Measurements from ENCODE around the gene CREG2. TPM values are rescaled to one million over a fixed set of nuclear protein-coding genes. Genes with fewer than 3 reads are reported as not detected.

The CREG2 gene
- polyA plus RNA-seq, 1 of the 3 experiments (the other 2 are of a cell fraction) = 1.4 TPM

GRCh38 chr2:101410114-101410513 lies 22.8 kb upstream of the CREG2 start:
- Histone ChIP-seq H4K20me1 (ENCODE audit: insufficient read depth) (no peaks in the 10 kb centered on the region), H3K4me2 (no peak overlapping the region), H3K36me3 (replicated peaks in 1 of 2; ENCODE audit: control insufficient read depth in 1 of 2, insufficient read depth in 2 of 2, low read length in 1 of 2) (no peaks in the 10 kb centered on the region), H3K4me3 (ENCODE audit: low read depth in 2 of 2, low read length in 1 of 2) (no peak overlapping the region), H3K9me3 (no peaks in the 10 kb centered on the region), H3K9me2 (no peaks in the 10 kb centered on the region), H3K4me1 (ENCODE audit: control insufficient read depth in 1 of 2, insufficient read depth in 2 of 2, low read depth in 1 of 2, low read length in 1 of 2) (peaks cover 0 to 12% of the 10 kb centered on the region in 2 experiments; a peak in 1 of 4 replicates), H3K9ac (no peak overlapping the region), H3K79me2 (ENCODE audit: insufficient read depth) (no peaks in the 10 kb centered on the region), H3K27me3 (ENCODE audit: insufficient read depth) (no peaks in the 10 kb centered on the region), H3K27ac (ENCODE audit: low read depth in 2 of 2, low read length in 1 of 2) (no peak overlapping the region), H2AFZ (ENCODE audit: low read depth) (no peak overlapping the region), H3F3A (replicated peaks; ENCODE audit: insufficient read depth) (no peaks in the 10 kb centered on the region)
- no peak for DNase-seq
- CTCF ChIA-PET = interaction anchor here (0.6 to 1.8 kb wide), 2 partner anchors 9 to 47 kb away, joined by 3 to 8 read pairs; no protein-coding TSS in a partner anchor
- TF ChIP-seq NFIC (IDR thresholded peaks at IDR 0.05; ENCODE audit: borderline replicate concordance) = no peak
- TF ChIP-seq FOXM1 (IDR thresholded peaks at IDR 0.05; ENCODE audit: low read depth) = no peak
- no peak for TF ChIP-seq CHD2 (IDR thresholded peaks at IDR 0.05; ENCODE audit: low read length, partially characterized antibody)
- TF ChIP-seq EZH2phosphoT487 (IDR thresholded peaks at IDR 0.05; ENCODE audit: borderline replicate concordance, low read depth) = no peak
- no peak for TF ChIP-seq FOSL2 (IDR thresholded peaks at IDR 0.05; ENCODE audit: borderline replicate concordance, low read depth)
- no peak for TF ChIP-seq TCF12 (IDR thresholded peaks at IDR 0.05)
- TF ChIP-seq EP300 (IDR thresholded peaks at IDR 0.05; ENCODE audit: borderline replicate concordance in 1 of 2, low read depth in 1 of 2, low read length in 1 of 2) = no peak
- TF ChIP-seq, protein P1, sequence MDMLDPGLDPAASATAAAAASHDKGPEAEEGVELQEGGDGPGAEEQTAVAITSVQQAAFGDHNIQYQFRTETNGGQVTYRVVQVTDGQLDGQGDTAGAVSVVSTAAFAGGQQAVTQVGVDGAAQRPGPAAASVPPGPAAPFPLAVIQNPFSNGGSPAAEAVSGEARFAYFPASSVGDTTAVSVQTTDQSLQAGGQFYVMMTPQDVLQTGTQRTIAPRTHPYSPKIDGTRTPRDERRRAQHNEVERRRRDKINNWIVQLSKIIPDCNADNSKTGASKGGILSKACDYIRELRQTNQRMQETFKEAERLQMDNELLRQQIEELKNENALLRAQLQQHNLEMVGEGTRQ (IDR thresholded peaks at IDR 0.05; ENCODE audit: borderline replicate concordance, low read depth, low read length) = no peak
- no peak for TF ChIP-seq SMC3 (IDR thresholded peaks at IDR 0.05; ENCODE audit: low read depth, low read length)
- TF ChIP-seq TAF1 (IDR thresholded peaks at IDR 0.05; ENCODE audit: borderline replicate concordance, low read depth, low read length) = no peak
- TF ChIP-seq ELF1 (IDR thresholded peaks at IDR 0.05) = no peak
- no peak for TF ChIP-seq RCOR1 (IDR thresholded peaks at IDR 0.05; ENCODE audit: low read length)
- no peak for TF ChIP-seq SIN3A (IDR thresholded peaks at IDR 0.05; ENCODE audit: borderline replicate concordance, low read depth, low read length)
- WGBS (ENCODE audit: low lambda C conversion rate) = 84% methylated on average over 5 of the region's 5 CpGs
- POLR2A ChIA-PET = no interaction called here

GRCh38 chr2:101409699-101410098 lies 22.4 kb upstream of the CREG2 start:
- no peak overlapping the region for H3K4me2 ChIP-seq
- WGBS (ENCODE audit: low lambda C conversion rate) = 73% methylated on average over 2 of the region's 5 CpGs
- ChIA-PET POLR2A (no interaction called here), CTCF (interaction anchor here (1.2 to 3.1 kb wide), 5 partner anchors 9 to 68 kb away, joined by 3 to 15 read pairs (median 5); no protein-coding TSS in a partner anchor)
- no peaks in the 10 kb centered on the region for H3K9me3 ChIP-seq
- peaks cover 0 to 12% of the 10 kb centered on the region in 2 experiments; a peak in 1 of 4 replicates for H3K4me1 ChIP-seq (ENCODE audit: control insufficient read depth in 1 of 2, insufficient read depth in 2 of 2, low read depth in 1 of 2, low read length in 1 of 2)
- no peak overlapping the region for H3K27ac ChIP-seq (ENCODE audit: low read depth in 2 of 2, low read length in 1 of 2)
- no peaks in the 10 kb centered on the region for H3K36me3 ChIP-seq (replicated peaks in 1 of 2; ENCODE audit: control insufficient read depth in 1 of 2, insufficient read depth in 2 of 2, low read length in 1 of 2)
- no peak overlapping the region for H3K4me3 ChIP-seq (ENCODE audit: low read depth in 2 of 2, low read length in 1 of 2)
- TF ChIP-seq TCF12 (IDR thresholded peaks at IDR 0.05) (no peak), EP300 (IDR thresholded peaks at IDR 0.05; ENCODE audit: borderline replicate concordance in 1 of 2, low read depth in 1 of 2, low read length in 1 of 2) (no peak), CHD2 (IDR thresholded peaks at IDR 0.05; ENCODE audit: low read length, partially characterized antibody) (no peak)
- TF ChIP-seq, protein P2, sequence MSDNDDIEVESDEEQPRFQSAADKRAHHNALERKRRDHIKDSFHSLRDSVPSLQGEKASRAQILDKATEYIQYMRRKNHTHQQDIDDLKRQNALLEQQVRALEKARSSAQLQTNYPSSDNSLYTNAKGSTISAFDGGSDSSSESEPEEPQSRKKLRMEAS (IDR thresholded peaks at IDR 0.05; ENCODE audit: low read depth) = no peak
- no peak overlapping the region for H2AFZ ChIP-seq (ENCODE audit: low read depth)
- H3F3A ChIP-seq (replicated peaks; ENCODE audit: insufficient read depth) = no peaks in the 10 kb centered on the region
- no peak overlapping the region for H3K9ac ChIP-seq
- DNase-seq = no peak
- no peaks in the 10 kb centered on the region for H3K9me2 ChIP-seq
- no peaks in the 10 kb centered on the region for H3K79me2 ChIP-seq (ENCODE audit: insufficient read depth)
- H3K27me3 ChIP-seq (ENCODE audit: insufficient read depth) = no peaks in the 10 kb centered on the region
- no peaks in the 10 kb centered on the region for H4K20me1 ChIP-seq (ENCODE audit: insufficient read depth)
